Measurements from ENCODE around the gene RRAD.
"Not testable (repeated sequence)": the region's sequence is repeated elsewhere in the genome, so short reads cannot be mapped to it uniquely, and the experiment has no call there.

RRAD gene

GRCh38 chr16:66900721-66901441, 24.5 kb downstream of the RRAD start:
- no peak for DNase-seq (ENCODE audit: low spot score)

GRCh38 chr16:66899945-66900710, 25.2 kb downstream of the RRAD start:
- peak; percentile 66 for DNase-seq (ENCODE audit: low spot score)

- no peak for DNase-seq (ENCODE audit: low spot score)
Measured at GRCh38 chr16:66899310-66899944, 25.9 kb downstream of the RRAD start.

- no peak for DNase-seq (ENCODE audit: low spot score)
Measured at GRCh38 chr16:66898933-66899309, 26.4 kb downstream of the RRAD start.

GRCh38 chr16:66898207-66898606, 27.1 kb downstream of the RRAD start:
- DNase-seq (ENCODE audit: low spot score), result no peak

- not testable (repeated sequence) for DNase-seq (ENCODE audit: low spot score)
Measured at GRCh38 chr16:66896682-66897081, 28.7 kb downstream of the RRAD start.

- no peak for DNase-seq (ENCODE audit: low spot score)
Measured at GRCh38 chr16:66895999-66896398, 29.3 kb downstream of the RRAD start.

DNA sequence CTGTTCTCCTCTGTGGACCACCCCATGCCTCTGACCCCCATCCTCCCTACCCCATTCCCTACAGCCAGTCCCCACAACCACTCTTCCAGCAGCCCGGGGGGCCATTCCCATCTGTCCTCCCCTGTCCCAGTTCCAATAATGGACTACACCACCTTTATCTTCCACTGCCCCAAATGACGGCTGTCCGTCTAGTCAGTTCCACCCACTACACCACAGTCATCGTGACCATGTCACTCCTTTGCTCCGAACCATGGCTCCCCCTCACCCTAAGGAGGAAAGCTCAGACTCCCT, 29.7 kb downstream of the RRAD start:
- no peak for DNase-seq (ENCODE audit: low spot score)

GRCh38 chr16:66894948-66895688, 30.2 kb downstream of the RRAD start:
- DNase-seq (ENCODE audit: low spot score), result peak; percentile 71

DNA sequence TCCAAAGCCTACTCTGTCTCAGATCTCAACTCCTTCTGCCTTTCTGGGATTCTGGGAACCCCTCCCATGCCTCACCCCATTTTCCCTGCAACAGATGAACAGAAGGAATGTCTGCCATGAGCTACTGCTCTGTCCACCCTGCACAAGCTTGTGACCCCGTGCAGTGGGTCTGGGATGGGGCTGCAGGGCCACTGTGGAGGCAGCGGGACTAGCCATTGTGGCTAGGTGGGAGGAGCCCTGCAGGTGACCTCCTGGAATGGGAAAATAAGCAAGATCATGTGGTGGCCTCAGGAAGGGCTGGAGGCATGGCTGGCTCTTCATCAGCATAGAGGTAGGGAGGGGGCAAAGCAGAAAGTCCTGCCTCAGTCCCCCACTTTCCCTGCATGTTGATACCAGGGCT, 31.3 kb downstream of the RRAD start:
- no peak for DNase-seq (ENCODE audit: low spot score)

GRCh38 chr16:66891797-66892196, 33.5 kb downstream of the RRAD start:
- DNase-seq (ENCODE audit: low spot score), result no peak

GRCh38 chr16:66891360-66891759, 34.0 kb downstream of the RRAD start:
- DNase-seq (ENCODE audit: low spot score), result no peak

GRCh38 chr16:66890799-66891198, 34.5 kb downstream of the RRAD start:
- DNase-seq (ENCODE audit: low spot score), result no peak

DNA sequence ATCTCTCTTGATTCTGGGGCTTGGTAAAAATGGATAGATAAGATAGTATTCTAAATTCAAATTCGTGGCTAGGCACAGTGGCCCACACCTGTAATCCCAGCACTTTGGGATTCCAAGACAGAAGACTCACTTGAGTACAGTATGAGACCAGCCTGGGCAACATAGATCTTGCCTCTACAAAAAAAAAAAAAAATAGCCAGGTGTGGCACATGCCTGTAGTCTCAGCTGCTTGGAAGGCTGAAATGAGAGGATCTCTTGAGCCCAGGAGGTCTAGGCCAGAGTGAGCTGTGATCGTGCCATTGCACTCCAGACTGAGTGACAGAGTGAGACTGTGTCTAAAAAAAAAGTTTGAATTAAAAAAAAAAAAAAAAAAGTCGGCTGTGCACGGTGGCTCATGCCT, 35.7 kb downstream of the RRAD start:
- DNase-seq (ENCODE audit: low spot score), result no peak

DNA sequence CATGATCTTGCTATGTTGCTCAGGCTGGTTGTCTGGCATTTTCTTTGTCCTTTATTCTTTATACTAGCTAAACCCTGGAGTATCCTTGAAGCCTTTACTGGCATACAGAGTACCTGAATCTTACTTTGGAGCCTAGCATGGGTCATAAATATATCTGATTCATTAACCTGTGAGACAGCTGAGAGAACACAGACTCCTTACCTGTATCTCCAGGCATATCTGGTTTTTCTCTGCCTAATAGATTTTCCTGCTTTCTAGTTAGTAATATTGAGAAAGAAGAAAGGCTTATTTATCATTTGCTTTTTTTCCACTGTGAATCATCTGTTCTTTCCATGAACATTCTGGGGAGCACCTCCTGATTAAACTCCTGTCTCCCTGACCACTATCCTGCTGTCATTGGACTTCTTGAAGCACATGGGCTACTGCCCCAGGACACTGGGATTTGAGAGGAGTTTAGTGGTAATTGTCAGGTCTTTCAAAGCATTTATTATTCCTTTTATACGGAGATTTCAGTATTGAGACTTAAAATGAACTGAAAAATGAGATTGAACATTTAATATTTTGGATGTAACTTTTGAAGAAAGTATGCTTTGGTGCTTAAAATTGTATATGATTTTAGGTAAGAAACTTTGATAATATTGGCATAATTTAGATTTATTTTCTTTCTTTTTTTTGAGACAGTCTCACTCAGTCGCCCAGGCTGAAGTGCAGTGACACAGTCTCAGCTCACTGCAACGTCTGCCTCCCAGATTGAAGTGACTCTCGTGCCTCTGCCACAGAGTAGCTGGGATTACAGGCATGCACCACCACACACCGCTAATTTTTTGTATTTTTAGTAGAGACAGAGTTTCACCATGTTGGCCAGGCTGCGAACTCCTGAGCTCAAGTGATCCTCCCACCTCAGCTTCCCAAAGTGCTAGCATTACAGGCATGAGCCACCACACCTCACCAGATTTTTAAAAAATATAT, 36.4 kb downstream of the RRAD start:
- no peak for DNase-seq (ENCODE audit: low spot score)

DNA sequence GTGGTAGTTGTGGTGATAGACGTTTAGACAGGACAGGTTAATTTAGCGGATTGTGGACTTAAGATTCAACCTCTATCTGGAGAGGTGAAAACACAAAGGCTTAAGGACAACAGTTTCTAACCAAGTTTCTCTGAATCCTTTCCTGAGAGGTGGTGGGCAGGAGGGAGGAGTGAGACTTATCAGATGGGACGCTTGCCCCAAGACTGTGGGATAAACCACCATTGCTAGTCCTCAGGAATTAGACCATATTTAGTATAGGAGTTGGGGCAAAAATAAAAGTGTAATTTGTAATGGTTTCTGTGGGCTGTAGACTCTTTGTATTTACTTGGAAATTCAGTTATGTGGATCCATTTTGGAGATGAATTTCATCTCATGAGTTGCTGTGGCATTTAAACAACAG, 38.4 kb downstream of the RRAD start:
- DNase-seq (ENCODE audit: low spot score), result no peak

DNA sequence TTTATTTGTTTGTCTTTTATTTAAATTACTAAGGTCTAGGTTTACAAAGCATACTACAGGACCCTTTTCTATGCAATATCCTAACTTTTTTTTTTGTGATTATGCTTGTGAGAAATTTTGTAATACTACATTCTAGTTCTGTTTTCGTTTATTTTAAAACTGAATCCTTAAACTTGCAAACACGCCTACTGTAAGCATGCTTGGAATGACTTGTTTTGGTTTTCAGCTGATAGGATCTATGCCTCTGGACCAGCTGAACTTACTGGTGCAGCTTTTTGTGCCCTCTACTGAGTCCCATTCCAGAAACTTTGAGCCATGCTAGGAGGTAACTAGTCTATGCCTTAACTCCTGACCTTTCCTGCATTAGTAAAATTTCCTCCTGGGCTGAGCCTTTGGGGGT, 39.0 kb downstream of the RRAD start:
- DNase-seq (ENCODE audit: low spot score), result no peak

DNA sequence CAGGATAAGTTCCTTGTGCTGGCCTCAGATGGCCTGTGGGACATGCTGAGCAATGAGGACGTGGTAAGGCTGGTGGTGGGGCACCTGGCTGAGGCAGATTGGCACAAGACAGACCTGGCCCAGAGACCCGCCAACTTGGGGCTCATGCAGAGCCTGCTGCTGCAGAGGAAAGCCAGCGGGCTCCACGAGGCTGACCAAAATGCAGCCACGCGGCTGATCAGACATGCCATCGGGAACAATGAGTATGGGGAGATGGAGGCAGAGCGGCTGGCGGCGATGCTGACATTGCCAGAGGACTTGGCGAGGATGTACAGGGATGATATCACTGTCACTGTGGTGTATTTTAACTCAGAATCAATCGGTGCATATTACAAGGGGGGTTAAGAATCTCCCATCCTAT, 39.8 kb downstream of the RRAD start:
- no peak for DNase-seq (ENCODE audit: low spot score)

DNA sequence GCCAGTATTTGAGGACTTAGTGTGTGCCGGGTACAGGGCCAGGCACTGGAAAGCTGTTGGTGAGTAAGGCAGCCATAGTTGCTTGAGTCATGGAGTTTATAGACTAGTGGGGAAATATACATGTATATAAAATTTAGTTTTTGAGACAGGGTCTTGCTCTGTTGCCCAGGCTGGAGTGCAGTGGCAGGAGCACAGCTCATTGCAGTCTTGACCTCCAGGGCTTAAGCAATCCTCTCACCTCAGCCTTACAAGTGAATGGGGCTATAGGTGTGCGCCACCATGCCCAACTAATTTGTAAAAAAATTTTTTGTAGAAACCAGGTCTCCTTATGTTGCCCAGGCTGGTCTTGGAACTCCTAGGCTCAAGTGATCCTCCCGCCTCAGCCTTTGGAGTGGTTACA, 42.6 kb downstream of the RRAD start:
- DNase-seq (ENCODE audit: low spot score), result no peak

DNA sequence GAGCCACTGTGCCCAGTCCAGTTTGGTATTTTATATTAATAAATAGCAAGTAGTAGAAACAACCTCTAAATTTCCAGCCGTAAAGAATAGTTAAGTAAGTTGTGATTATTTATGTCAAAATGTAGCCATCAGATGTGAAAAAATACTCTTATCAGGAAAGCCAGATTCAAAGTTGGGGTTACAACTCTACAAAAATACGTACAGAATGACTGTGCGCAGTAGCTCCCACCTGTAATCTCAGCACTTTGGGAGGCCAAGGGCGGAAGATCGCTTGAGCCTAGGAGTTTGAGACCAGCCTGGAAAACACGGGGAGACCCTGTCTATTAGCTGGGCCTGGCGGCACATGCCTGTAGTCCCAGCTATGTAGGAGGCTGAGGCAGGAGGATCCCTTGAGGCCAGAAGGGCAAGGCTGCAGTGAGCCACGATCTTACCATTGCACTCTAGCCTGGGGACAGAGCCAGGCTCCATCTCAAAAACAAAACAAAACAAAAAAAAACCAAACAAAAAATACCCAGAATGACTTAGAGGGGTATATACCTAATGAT, 43.3 kb downstream of the RRAD start:
- DNase-seq (ENCODE audit: low spot score), result no peak

DNA sequence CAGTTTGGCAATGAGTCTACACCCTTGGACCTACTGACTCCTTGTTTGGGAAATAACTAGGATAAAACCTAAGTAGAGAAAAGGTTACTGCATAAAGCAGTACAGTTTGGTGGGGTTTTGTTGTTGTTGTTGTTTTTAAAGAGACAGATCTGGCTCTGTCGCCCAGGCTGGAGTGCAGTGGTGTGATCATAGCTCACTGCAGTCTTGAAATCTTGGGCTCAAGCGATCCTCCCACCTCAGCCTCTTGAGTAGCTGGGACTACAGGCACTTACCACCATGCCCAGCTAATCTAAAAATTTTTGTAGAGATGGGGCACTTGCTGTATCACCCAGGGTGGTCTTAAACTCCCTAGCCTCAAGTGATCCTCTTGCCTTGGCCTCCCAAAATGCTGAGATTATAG, 43.8 kb downstream of the RRAD start:
- DNase-seq (ENCODE audit: low spot score), result no peak

Data from hematopoietic multipotent progenitor cell treated with erythropoietin and hydrocortisone succinate and interleukin-3 and kit ligand, for 17 days (in vitro differentiated cells).